EL (cell line): Measurements from ENCODE around the gene ALOXE3.

ENCODE experiments used
- DNase-seq: peaks from one replicate; pipeline ENCODE4 v3.0.0-alpha.2; 2016

Gene ALOXE3

DNA sequence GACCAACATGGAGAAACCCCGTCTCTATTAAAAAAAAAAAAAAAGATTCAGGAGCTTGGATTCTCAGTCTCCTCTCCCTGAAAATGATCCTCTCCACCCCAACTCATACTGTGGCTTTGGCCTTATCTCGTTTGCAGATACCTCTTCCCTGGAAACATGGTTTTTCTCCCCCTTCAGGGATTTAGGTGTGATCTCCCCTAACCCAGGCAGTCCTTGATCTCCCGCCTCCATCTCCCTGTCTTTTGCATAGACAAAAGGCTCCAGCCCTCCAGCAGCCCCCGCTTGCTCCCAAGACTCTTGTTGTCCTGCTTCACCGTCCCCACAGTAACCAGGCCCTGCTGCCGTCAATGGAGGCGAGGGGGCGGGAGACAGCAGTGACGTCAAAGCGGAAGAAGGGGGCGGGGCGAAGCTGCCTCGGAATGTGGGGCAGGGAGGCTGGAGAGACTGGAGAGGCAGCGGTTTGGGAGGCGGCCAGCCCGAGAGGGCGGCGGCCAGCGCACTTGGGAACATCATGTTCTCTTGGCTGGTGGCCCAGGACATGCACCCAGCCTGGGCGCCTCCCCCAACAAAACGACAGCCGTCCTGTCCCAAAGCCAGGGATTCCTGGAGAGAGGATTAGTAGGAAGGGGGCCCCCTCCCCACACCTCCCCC lies 35.8 kb upstream of the ALOXE3 start:
- DNase-seq = peak; percentile 98

DNA sequence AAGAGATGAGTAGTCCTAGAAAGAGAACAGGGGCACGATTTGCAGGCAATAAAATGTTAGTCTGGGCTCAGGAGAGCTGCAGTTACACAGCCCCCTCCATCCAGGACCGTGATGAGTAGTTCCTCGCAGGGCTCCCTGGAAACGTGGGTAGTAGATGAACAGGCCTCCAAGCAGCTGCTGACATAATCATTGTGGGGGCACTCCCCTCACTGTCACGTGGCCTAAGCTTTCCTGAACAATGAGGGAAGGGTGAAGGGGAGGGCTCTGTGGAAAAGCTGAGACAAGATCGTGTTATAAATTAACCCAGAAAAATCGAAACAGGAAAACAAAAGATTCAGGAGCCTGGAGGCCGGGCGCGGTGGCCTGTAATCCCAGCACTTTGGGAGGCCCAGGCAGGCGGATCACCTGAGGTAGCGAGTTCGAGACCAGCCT lies 35.2 kb upstream of the ALOXE3 start:
- DNase-seq = peak; percentile 95

DNA sequence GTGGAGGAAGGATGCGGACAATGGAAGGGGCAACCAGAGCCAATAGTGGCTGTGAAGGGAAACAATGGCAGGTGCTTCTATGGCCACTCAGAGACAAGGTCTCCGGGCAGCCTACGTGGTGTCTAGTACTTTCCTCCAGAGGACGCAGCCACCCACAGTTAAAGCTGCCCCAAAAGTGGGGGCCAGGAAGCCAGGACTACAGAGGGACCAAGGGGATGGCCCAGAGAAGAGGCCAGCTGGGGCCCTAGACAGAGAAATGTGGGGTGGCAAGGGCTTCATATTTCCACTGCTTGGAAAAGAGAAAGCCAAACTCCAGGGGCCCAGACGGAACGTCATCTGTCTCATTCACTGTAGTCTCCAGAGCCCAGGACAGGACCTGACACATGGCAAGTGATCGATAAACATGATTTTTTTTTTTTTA lies 34.7 kb upstream of the ALOXE3 start:
- DNase-seq = no peak

DNA sequence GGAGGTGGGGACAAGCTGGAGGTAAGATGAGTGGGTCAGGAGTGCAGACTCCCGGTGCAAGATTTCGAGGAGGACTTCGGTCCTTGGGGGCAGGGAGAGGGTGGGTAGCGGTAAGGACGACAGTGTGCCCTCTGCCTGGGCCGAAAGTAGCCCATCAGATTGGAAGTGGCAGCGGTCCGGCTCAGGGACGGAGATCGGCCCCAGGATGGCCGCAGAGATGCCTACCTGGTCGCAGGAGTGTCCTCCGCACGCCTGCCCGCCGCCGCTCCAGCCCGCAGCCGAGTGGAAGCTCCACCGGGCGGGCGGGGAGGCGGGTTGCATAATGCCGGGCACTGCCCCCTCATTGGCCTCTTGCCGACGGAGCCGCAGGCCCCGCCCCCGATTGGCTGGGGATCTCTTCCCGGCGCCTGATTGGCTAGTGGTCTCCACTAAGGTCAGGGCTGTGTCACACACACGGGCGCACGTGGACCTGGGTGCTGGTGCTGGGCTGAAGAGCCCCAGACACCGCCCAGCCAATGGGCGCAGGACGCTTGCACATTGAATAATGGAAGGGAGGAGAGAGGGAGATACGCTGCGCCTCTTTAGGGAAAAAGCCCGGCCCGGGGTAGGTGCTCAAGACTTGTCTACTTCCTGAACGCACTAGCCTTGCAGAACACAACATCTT lies 33.9 kb upstream of the ALOXE3 start, which contains the start of gene PER1:
TSS of gene PER1 (minus strand) at position 293 of the 664 bp plus-strand sequence. CDS start 1,698 bp downstream, outside the sequence.
- DNase-seq = peak; percentile 94

DNA sequence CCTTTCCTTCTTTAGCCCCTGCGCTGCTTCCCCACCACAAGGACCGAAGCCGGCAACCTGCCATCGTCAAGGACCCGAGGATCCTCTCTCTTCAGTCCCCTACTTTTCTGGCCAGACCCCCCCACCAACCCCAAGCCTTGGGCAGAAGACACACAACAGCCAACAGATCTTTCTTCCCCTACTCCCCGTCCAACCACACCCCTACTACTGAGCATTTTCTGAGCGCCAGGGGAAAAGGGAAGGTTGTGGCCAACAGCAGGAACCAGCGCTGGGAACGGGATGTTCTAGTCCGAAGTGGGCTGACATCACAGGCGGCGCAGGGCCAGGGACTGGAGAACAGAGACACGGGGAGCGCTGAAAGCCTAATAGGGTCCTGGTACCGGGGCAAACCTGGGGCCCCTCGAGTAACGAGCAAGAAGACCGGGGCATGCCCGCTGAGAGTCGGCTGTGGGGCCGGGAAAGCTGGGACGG lies 33.4 kb upstream of the ALOXE3 start:
- peak; percentile 68 for DNase-seq

DNA sequence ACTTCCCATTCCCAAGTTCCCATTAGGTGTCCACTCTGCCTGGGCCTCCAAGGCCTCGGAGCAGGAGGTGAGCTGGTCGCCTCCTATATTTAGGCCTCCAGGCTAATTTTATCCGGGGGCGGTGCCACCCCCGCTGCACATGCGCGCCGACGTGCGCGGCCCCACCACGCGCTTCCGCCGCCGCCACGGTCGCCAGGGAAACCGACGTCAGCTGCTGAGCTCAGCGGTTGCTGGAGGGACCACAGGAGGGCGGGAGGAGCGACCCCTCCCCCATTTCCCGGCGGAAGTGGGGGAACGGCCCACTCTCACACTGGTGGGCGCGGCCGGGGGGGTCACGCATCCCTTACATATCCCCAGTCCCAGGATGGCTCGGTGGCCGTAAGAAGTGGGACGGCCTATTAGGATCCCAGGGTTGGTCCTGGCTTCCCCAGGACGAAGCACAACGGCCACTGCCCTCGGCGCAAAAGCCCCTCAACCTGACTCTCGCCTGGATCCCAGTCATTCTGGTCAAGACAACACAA lies 32.9 kb upstream of the ALOXE3 start:
- peak; percentile 83 for DNase-seq

DNA sequence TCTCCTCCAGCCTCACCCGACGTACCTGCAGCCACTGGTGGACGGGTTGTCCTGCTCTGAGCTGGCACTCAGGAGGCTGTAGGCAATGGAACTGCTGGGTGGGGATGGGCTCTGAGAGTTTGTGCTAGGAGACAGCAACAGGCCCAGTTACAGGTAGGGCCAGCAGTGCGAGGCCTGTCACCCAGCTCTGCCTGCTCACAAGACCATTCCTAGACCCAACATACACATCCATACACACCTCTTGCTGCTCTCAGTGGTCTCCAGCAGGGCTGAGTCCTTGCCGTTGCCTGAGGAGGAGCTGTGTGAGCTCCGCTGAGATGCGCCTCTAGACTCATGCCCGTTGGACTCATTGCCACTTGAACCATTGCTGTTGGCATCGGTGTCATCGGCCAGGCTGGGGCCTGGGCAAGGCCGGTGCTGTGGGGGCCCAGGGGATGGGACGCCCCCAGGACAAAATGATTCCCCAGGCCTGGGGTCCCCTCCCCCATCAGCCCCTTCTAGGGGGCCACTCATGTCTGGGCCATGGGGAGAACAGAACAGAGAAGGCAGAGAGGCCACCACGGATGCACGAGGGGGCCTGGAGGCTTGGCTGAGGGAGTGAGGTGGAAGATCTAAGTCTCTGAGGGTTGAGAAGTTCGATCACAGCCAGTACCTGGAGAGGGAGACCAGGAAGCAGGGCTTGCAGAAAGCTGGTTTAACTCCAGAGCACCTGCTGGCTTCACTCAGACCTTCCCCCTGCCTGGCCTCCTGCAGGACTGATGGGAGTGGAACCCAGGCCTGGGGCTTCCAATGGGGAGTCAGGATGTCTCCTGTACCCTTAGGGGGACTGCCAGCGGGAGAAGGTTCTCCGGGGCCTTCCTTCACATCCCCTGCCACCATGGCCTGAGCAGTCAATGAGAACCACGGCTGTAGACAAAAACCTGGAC lies 32.1 kb upstream of the ALOXE3 start:
- no peak for DNase-seq

DNA sequence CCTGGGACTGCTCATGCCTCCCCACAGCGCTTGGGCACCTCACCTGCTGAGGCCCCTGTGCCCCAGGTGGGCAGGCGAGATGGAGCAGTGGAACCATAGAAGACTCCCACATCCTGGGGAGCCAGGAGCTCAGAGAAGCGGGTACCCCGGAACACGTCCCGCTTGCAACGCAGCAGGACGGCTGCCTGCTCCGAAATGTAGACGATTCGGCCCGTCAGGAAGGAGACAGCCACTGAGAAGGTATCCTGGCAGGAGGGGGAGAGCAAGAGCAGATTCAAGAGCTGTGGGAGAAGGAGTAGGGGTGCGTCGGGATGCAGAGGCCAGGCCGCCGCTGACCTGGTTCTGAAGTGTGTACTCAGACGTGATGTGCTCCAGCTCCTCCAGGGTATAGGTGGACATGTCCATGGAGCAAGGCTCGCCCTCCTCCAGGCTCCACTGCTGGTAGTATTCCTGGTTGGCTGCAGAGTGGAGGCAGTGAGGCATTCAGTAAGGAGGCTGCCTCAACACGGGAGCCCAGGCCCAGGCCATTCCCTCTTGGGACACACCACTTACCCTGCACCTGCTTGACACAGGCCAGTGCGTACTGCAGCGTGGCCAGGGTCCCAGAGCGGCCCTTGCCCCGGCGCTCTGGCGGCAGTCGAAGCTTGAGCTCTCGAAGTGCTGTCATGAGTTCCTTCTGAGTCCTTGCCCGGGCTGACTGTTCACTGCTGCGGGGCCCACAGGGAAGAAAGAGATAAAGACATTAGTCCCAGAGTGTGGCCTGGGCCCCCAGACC lies 31.3 kb upstream of the ALOXE3 start:
- no peak for DNase-seq

DNA sequence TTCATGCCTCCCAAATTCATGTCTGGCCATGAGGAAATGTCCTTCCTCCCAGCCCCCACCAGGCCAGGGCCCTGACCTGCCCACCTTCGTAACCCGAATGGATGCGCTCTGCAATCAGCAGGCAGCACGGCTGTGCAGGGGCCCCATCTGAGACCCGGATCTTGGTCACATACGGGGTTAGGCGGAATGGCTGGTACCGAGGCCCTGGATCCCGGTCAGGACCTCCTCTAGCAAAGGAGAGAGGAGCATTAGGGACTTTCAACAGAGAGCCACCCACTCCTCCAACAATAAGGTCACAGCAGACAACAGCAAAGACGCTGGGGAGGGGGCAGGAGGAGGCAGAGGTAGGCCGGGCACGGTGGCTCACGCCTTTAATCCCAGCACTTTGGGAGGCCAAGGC lies 30.2 kb upstream of the ALOXE3 start:
- DNase-seq = no peak

DNA sequence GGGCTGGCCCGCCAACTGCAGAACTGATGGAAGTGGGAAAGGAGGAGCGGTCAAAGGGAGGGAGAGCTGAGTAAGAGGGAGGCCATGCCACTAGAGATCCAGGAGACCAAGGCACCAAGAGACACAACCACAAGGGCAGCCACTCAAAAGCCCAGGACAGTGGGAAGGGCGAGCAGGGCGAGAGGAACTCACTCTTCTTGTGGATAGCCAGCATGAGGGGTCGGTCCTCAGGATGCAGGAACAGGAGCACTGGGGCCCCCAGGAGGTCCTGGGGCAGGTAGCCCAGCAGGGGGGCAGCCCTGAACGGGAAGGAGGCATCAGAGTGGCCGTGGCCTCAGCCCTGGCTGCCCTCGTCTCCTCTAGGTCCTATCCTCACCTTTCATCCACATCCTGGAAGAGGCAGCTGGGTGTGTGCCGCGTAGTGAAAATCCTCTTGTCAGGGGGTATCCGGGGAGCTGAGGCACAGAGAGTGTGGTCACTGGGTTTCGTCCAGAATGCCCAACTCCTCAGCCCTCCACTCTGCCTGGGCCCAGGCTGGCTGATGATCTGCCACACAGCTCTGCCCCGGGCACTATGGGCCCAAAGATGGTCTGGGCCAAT lies 29.6 kb upstream of the ALOXE3 start:
- DNase-seq = no peak

DNA sequence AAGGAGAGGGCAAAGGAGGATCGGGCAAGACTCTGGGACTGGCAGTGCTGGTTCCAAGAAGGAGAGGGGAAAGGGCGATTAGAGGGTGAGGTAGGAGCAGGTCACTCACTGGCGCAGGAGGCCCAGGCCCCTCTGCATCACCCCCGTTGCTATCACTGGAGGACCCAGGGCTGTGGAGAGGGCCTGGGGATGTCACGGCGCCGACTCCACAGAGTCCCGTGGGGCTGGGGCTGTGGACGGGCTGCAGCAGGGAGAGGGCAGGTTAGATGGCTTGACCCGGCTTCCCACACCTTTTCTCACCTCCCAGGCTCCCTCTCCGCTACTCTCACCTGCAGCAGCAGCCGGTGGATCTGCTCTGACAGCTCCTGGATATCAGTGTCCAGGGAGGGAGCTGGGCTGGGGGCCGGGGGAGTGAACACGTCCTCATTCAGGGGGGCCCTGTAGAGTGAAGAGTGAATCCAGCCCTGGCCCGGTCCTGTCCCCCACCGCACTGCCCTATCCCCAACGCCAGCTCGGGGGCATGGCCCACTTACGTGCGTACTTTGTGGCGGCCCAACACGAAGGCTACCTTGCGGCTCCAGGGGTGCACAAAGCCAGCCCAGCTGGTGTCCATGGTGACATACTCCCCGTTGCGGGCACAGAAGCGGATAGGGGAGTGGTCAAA lies 29.0 kb upstream of the ALOXE3 start:
- DNase-seq = no peak

DNA sequence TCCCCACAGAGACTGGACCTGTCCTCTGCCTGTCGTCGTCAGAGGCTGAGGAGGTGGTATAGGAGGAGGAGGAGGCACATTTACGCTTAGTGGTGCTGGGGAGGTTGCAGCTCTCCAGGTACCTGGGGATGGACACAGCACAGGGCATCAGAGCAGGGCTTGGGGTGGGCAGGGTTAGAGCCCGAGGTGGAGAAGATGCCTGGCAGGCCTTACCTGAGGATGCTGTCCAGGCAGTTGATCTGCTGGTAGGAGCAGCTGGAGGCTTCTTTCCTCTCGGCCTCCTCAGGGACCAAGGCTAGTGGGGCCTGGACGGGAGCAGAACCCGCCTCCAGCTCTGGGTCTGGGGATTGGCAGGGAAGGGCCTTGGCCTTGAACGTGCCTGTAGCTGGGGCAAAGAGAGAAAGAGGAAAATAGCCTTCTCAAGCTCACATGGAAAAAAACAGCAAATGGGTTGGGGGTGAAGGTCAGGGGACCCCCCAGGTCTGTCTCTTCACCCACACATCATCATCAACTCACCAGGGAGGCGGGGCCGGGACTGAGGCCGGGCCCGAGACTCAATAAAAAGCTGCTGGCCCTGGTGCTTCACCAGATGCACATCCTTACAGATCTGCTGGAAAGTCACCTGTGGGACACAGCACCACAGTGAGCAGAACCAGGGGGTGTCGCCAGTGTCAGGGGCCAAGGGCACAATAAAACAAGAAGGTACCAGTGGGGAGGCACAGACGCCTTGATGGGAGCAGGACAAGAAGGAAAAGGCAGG lies 28.2 kb upstream of the ALOXE3 start:
- DNase-seq = no peak

DNA sequence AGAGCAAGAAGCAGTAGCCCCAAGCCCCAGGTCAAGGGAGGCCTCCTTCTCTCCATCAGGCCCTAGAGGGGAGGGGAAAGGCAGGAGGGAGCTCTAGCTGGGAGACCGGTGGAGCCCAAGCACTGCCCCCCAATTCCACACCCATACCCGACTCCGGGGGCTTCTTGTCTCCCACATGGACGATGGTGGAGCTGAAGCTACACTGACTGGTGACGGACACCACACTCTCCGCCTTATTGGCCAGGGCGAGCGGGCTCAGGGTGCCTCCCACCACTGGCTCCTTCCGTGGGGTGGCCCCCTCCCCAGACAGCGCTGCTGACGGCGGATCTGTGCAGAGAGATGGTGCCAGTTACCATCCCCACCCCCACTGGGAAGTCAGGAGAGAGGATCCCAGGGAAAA lies 27.5 kb upstream of the ALOXE3 start:
- no peak for DNase-seq

DNA sequence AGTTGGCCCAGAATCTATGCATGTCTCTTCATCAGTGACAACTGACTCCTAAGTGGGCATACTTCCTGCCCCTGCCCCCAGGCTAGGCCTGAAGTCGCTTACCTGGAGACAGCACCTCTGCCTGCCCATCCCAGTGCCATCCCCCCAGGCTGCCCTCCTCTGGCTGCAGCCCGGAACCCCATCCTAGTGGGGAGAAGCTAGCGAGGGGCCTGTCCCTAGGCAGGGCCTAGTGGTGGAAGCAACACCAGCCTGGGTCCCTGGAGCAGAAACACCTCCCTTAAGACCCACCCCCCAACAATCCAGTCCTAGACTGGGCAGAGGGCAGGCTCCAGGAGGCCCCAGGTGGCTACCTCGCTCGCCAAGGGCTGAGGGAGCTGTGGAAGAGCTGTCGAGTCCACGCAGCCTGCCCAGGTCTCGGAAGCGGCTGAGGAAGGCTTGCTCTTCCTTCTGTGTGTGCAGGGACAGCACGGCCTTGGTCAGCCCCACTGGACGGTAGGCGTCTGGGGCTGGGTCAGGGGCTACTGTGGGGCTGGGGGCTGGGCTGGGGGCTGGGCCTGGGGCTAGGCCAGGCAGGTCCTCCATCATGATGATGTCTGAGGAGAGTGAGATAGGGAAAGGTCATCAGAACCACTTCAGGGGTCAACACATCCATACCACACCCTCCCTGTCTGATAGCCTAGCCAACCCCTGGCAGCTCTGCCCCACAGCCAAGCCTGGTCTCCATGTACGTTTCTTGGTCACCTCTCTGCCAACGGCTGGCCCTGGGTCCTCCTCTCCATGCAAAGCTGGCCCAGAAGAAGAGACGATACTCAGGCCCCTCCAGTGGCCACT lies 26.3 kb upstream of the ALOXE3 start:
- DNase-seq = no peak

DNA sequence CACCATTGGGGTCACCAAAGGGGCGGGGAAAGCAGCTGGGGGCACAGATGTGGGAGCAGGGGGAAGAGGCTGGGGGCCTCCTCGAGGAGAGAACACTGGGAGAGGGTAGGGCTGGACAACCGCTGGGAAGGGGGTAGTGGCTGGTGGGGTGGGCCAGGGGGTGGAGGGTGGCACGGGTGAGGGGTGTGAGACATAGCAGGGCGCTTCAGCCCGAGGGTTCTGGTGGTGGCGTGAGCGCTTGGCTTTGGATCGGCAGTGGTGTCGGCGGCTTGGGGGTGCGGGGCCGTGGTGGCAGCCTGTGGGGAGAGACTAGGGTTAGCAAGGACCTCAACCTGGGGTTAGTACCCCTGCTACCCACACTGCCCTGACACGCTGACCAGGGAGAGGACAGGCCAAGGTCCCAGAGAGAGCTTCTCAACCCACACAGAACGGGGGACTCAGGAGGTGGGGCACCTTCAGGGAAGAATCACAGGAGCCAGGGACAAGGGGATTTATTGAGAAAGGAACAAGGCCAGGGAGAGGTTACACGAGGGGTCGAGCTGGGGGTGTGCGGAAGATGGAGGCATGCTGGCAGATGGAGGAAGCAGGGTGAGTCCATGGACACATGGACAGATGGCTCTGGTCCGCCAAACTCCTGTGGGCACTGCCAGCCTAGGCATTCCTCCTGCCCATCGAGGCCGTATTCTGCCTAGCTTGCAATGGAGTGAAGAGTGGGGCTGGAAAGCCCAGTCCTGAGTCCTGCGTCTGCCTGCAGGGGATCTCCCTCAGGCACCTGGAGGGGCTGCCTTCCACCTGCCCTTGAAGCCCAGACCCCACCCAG lies 25.5 kb upstream of the ALOXE3 start:
- no peak for DNase-seq

DNA sequence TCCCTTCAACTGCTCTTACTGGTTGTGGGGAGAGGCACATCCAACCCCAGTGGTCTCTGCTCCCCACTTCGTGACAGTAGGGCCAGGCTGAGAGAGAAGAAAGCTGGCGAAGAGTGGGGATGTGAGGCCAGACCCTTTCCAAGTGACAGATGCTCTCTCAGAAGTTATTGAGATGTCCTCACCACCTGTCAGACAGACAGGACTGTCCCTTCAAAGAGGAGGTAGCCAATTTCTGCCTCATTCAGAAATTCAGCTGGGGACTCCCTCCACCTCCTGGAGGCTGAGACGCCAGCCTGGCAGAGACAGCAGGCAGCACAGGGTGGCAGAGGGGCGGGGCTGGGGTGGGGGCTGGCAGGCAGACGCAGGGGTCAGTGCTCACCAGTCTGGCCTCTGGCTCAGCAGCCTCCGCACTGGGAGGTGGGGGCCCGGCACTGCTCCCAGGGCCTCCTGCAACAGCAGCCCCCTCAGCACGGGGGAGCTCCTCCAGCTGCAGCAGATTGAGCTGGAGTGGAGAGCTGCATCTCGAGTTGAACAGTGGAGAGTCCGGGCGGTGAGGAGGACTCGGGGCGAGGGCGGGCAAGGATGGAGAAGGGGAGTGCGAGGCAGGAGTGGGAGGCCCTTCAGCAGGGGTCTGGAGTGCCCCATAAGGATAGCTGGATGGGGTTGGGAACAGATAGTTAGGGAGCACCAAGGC lies 24.7 kb upstream of the ALOXE3 start:
- no peak for DNase-seq

DNA sequence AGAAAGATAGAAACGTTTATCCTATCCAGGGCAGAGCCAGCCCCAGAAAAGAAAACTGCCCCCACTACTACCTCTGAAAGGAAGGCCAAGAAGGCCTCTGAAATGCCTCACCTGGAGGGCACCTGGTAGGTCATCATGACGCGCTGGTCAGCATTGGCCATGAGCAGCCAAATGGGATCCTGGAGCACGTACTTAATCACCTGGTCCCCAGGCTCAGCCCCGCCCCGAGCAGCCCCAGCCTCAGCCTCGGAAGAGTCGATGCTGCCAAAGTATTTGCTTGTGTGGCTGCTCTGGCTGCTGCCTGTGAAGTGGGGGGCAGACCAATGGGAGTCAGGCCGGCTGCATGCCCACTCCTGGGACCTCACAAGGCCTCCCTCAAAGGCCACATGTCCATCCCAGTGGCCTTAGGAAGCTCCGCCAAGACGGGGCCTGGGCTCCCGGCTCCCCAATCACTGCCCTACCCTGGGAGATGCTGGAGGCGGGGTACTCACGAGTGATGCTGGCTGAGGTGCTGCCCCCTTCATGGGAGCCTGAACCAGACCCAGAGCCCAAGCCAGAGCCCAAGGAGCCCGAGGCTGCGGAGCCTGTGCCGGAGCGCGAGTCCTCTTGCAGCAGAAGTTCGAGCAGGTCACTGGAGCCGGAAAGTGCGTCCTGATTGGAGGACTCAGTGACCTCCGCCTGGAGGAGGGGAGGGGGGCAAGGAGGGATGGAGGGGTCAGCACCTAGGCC lies 24.0 kb upstream of the ALOXE3 start:
- no peak for DNase-seq
